Right lobe of liver (tissue), 6 donors: ENCODE measurements around the gene SPAG5. TPM values are rescaled to one million over a fixed set of nuclear protein-coding genes. Genes with fewer than 3 reads are reported as not detected.

ENCODE experiments used
- ATAC-seq, 4 donors: fragments of 200-7000 bp; cut with Tn5 transposase; one replicate each; pipeline ENCODE4 v1.9.1; 2020; ENCODE audit warnings: mild to moderate bottlenecking in 4 of 4, moderate library complexity in 4 of 4
- DNase-seq, 3 donors: peaks; one replicate each; pipeline ENCODE4 v3.0.0-alpha.2; 2020
- H3K27ac ChIP-seq, 3 donors: fragments of 200-600 bp; one replicate each; pipeline ENCODE4 v1.8.0; 2022
- H3K27me3 ChIP-seq, 2 donors: fragments of 200-600 bp; one replicate each; pipeline ENCODE4 v1.8.0; 2022
- H3K36me3 ChIP-seq, 4 donors: fragments of 200-600 bp; sonication (generic) in 1 of 4; one replicate each; pipeline versions ENCODE4 v1.5.1 to v1.8.0; 2017 to 2022; ENCODE audit warnings: control low read depth in 1 of 4
- H3K4me1 ChIP-seq, 4 donors: fragments of 200-600 bp; sonication (generic) in 1 of 4; one replicate each; pipeline versions ENCODE4 v1.5.1 to v1.8.0; 2017 to 2022; ENCODE audit warnings: control low read depth in 1 of 4
- H3K4me3 ChIP-seq, 3 donors: fragments of 200-600 bp; one replicate each; pipeline ENCODE4 v1.8.0; 2022
- H3K9me3 ChIP-seq, 4 donors: fragments of 200-600 bp; sonication (generic) in 1 of 4; one replicate each; pipeline versions ENCODE4 v1.5.1 to v1.8.0; 2017 to 2022; ENCODE audit warnings: control low read depth in 1 of 4
- CTCF ChIP-seq, 4 donors: fragments of 200-600 bp in 3 of 4; fragments of 450-650 bp in 1 of 4; IDR thresholded peaks; one replicate each; pipeline versions ENCODE4 v1.5.1 to v1.8.0; 2016 to 2022; ENCODE audit warnings: antibody characterized with exemption in 4 of 4, mild to moderate bottlenecking in 2 of 4
- POLR2A ChIP-seq: fragments of 450-650 bp; IDR thresholded peaks from one replicate; pipeline ENCODE4 v1.6.1; 2017; ENCODE audit warnings: antibody characterized with exemption, mild to moderate bottlenecking
- WGBS: methylation state at CpG from one replicate; pipeline ENCODE4 v1.1.6; 2018; ENCODE audit warnings: low coverage, low lambda C conversion rate; ENCODE audit not compliant: insufficient coverage; ENCODE audit errors: missing lambda C conversion rate; 5-methylcytosine and 5-hydroxymethylcytosine counted together
- intact Hi-C, 2 donors: fragments of 100-400 bp; cut with DNase I; formaldehyde crosslinking; loops; one replicate each; pipeline versions ENCODE4 v1.11.2 to v1.14.1; 2022
- total RNA-seq, 6 experiments: library from RNA; depleted of rRNA in 2 of 6; stranded (reverse); fragments of >200 nt in 2 of 6; fragmentation: NEBNext Ultra II Directional in 3 of 6; extraction: Animal tissue kit (Norgen Biotek cat#: 25700) in 3 of 6; gene quantifications; one replicate each; pipeline versions ENCODE4 v1.1.0 to v1.2.4, GENCODE V29; 2016 to 2023
- donor health status: DM: no; HTN: yes; CAD: no.
- donor health status: DM: no; HTN: no; CAD: no.
- donor health status: DM: no; HTN: no; CAD: no.
- donor health status: DM: no; HTN: yes; CAD: no.
- donor health status: DM: no; HTN: yes; CAD: no.

Gene SPAG5
- total RNA-seq, 6 experiments from 2014 or later: 8.4 to 14.1 (median 11.3) TPM

GRCh38 chr17:28599311-28600184, 723 bp upstream of the SPAG5 start:
- peak; percentile 50 to 64 (median 54) for ATAC-seq
- 14% methylated on average over 24 of the region's 40 CpGs for WGBS
- intact Hi-C loops: no loop called here

DNA sequence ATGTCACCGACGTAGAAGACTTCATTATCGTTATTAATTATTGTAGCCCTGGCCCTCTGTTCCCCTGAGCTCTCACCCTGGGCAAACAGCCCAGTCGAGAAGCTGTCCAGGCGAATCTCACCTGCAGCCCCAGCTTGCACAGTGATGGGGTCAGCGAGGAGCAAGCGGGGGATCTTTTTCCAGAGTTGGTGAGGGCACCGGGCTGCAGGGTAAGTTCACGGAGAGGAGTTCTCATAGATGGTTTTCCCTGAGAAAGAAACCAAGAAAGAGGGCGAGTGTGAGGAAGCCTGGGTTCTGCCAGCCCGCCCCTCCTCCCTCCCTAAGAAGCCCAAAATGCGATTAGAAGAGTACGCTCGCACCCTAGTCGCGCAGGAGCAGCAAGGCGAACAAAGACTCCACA, 436 bp downstream of the SPAG5 start:
- DNase-seq (peak in 2 of 3 donors; percentile 68 to 70), ATAC-seq (peak; percentile 11 to 47 (median 38))
- no peaks in the 10 kb centered on the region for H3K27me3 ChIP-seq
- 2% methylated on average over 17 of the region's 17 CpGs for WGBS
- H3K9me3 ChIP-seq: no peaks in the 10 kb centered on the region
- H3K4me3 ChIP-seq: peak overlapping the region; percentile 66 to 72 (median 67)
- peak overlapping the region; percentile 84 to 99 (median 99) for H3K27ac ChIP-seq
- intact Hi-C loops: no loop called here
- H3K36me3 ChIP-seq: peaks cover 0 to 1% (median 0%) of the 10 kb centered on the region in 4 donors
- TF ChIP-seq CTCF (IDR thresholded peaks at IDR 0.05): no peak
- no peak for TF ChIP-seq POLR2A
- H3K4me1 ChIP-seq: peaks cover 0 to 24% (median 3%) of the 10 kb centered on the region in 4 donors

More at GRCh38 chr17:28599311-28600184, 723 bp upstream of the SPAG5 start:
- Histone ChIP-seq H3K27ac (peak overlapping the region; percentile 84 to 99 (median 99)), H3K4me1 (peaks cover 0 to 24% (median 3%) of the 10 kb centered on the region in 4 donors), H3K36me3 (no peaks in the 10 kb centered on the region), H3K4me3 (peak overlapping the region; percentile 66 to 72 (median 67)), H3K9me3 (no peaks in the 10 kb centered on the region), H3K27me3 (no peaks in the 10 kb centered on the region)
- TF ChIP-seq POLR2A (peak; percentile 29), CTCF (IDR thresholded peaks at IDR 0.05) (no peak)
- DNase-seq: peak; percentile 77 to 80 (median 77)

DNA sequence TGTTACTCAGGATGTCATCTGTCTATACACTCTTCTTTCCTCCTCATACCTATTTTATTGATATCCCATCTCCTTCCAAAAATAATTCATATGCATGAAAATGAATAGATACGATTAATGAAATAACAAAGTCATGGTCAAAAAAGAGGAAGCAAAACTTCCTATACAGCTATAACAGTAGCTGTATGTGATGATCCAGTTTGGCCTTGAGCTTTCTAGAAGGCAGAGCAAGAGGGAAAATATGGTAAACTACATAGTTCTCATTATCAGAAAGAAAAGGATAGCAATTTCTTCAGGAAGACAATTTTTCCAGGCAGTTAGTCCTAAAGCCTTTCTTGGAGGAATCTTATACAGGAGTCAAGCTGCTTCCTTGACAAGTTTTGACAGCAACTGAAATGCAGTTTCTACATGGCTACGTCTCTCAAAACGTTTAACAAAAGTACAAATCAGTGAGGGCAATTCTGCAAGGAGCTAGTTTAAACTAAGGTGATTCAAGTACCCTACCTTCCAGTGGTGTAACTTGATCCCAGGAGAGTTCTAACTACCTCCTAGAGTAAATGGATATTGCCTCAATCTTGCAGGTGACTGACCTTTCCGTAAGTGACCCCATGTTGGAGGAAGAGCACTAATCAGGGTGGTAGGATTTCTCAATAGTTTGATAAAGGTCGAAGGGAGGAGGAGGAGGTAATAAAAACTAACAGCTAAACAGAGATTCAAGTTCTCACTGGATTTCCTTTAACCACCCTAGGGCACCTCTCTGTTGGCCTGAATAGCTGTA, 1.0 kb downstream of the SPAG5 start:
- peak in 1 of 3 donors; percentile 62 for DNase-seq
- whole genome bisulfite sequencing: 15% methylated on average over 5 of the region's 5 CpGs
- intact Hi-C loops: no loop called here
- Histone ChIP-seq H3K4me3 (peak overlapping the region; percentile 66 to 72 (median 67)), H3K27ac (peak overlapping the region; percentile 84 to 99 (median 99)), H3K4me1 (peaks cover 0 to 24% (median 3%) of the 10 kb centered on the region in 4 donors), H3K9me3 (no peaks in the 10 kb centered on the region), H3K27me3 (no peaks in the 10 kb centered on the region), H3K36me3 (peaks cover 0 to 7% (median 0%) of the 10 kb centered on the region in 4 donors)
- TF ChIP-seq CTCF (IDR thresholded peaks at IDR 0.05) (no peak), POLR2A (no peak)
- ATAC-seq: peak; percentile 50 to 71 (median 58)

DNA sequence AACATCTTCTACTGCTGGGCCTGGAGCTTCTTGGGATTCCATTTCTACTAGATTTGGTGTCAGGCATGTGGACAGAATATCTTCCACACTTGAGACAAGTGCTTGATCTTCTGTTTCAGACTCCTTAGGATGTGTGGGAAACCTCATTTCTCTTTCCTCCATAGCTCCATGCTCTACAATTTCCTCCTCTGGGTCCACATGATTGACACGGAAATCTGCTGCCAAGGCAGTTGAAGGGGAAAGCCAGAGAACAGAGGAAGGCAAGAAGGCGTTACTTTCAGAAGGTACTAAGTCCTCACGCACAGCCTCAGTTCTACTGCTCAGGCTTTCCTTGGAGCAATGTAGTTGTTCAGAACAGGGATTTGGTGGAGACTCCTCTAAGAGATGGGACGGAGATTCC, 6.6 kb downstream of the SPAG5 start:
- no peak for DNase-seq
- H3K27ac ChIP-seq: no peak overlapping the region
- no peak for ATAC-seq
- TF ChIP-seq POLR2A: no peak
- no peak for TF ChIP-seq CTCF (IDR thresholded peaks at IDR 0.05)
- H3K27me3 ChIP-seq: no peaks in the 10 kb centered on the region
- H3K4me1 ChIP-seq: peaks cover 0 to 6% (median 0%) of the 10 kb centered on the region in 4 donors
- H3K36me3 ChIP-seq: peaks cover 0 to 38% (median 0%) of the 10 kb centered on the region in 4 donors
- H3K4me3 ChIP-seq: no peak overlapping the region
- no peaks in the 10 kb centered on the region for H3K9me3 ChIP-seq
- intact Hi-C loops: no loop called here
- 100% methylated on average over 4 of the region's 4 CpGs for WGBS
